NCI-H2196 (cell line): Measurements from ENCODE around the gene FAM9C.
"Not testable (repeated sequence)": the region's sequence is repeated elsewhere in the genome, so short reads cannot be mapped to it uniquely, and the experiment has no call there.

Experiments
- DNase-seq: peaks from one replicate; lab custom pipeline; 2025; ENCODE audit not compliant: unreplicated experiment; lab: John Stamatoyannopoulos, UW

Gene FAM9C

DNA sequence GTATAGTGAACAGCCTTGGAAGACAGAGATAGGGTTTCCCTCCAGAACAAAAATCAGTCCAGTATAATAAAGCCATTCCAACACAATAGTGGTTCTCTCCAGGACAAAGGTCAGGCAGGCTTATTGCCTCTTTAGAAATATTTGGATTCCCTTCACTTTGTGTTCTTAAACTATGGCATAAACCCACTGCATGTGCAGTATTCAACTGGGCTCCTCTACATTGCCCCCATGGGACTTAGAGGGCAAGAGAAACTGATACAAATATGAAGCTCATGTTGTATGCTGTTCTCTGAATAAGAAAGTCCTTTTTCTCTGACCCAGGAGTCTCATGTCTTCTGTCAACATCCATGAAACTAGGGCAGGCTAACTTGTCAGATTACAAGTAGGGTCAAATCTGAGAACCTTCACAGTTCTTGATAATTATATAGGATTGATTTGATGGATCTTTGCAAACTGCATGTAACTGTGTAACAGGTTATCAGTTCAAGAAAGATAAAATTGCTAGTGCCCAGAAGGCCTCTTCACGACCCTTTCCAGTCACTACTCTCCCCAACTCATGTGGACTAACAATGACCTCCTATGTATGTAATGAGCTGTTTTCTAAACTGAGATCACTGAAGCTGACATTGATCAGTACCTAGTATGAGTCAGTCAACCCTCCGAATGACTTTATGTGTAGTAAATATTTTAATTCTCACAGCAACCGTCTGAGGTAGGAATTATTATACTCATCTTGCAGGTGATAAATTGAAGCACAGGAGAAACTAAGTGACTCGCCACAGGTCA is 31.9 kb upstream of the FAM9C start:
- DNase-seq, result no peak

DNA sequence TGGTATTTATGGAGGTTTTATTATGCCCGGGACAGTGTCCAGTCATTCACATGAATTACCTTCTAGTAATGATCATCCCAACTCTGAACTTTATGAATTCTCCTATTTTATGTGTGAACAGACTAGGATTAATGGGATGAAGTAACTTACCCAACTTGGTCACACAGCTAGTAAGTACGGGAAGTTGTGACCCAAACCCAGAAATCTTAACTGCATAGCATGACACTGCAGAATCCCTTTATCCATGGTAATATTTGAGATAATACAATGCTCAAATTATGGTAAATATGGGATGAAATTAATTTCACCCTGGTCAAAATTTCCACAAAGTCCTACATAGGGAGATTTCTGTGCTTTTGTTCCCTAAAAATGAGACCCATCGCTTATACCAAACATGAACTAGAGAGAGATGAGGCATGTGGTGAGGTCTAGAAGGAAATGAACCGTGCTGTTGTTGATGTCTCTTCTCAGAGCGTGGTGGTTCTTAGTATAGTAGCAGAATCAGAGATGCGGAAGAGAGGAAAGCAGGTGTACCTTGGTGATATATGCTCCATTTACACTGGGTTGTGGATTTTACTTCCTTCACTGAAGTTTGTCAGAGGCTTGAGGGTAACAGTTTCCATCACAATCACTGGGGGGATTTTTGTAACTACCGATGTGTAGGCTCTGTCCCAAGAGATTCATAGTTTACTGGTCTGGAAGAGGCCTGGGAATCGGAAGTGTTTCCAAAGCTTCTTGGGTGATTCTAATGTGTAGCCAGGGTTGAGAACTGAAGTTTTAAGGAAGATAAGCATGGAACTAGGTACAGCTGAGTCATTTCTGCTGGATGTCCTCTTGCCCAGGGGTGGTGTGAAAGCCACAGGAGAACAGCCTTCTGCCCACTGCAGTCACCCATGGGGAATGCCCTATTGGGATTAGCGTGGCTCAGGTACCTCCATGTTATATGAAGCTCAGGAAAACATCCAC is 30.2 kb upstream of the FAM9C start:
- DNase-seq, result no peak

DNA sequence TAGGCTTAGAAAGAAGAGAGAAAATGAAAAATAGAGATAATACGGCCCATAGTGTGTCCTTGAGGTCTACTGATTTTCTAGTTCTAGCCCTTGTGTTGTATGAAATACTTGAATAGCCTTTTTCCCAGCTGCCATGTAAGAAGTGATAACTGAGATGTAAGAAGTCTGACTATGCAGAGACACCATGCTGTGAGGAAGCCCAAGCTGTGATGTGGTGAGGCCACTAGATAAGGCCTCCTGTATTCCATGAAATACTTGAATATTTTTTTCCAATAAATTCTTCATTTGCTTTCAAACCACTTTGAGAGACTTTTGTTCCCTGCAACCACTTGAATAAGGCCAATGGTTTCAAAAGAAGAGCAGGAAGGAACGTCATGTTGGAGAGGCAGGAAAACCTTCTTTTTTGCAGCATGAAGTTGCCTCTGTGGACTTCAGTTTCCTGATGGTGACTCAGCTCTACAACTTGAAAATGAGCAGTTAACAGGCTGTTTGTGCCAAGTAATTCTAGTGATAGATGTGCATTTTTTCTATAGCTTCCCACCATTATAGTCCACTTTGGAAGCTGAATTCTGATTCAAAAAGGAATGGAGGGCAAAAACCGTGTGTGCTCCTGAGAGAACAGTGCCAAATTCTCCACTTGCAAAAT is 25.5 kb upstream of the FAM9C start:
- DNase-seq, result no peak

DNA sequence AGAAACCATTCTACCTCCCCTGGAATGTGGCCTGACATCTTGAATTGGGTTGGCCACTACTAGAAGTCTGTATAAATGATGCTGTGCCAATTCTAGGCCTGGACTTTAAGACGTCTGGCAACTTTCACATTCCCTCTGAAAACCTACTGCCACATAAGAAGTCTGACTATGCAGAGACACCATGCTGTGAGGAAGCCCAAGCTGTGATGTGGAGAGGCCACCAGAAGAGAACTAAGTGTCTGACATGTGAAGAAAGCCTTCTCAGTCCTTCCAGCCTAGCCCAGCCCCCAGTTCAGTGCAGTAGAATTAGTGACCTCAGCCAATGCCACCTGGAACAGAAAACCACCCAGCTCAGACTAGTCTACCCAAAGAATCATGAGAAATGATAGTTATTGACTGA is 24.2 kb upstream of the FAM9C start:
- DNase-seq, result no peak

DNA sequence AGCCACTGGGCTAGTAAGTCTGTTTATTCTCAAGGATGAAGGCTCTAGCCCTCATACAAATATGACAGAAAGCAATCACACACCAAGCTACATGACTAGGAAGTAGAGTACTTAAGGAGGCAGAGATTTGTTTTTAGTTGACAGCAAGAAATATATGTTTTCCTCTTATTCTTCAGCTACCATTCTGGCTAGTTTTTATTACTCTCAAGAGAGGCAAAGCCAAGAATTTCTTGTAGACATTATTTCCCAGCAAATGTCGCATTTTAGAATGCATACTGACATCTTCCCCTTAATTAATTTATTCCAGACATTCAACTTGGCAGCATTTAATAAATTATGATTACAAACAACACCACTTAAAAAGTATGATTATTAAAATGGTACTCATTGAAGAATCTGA is 23.4 kb upstream of the FAM9C start:
- no peak for DNase-seq

DNA sequence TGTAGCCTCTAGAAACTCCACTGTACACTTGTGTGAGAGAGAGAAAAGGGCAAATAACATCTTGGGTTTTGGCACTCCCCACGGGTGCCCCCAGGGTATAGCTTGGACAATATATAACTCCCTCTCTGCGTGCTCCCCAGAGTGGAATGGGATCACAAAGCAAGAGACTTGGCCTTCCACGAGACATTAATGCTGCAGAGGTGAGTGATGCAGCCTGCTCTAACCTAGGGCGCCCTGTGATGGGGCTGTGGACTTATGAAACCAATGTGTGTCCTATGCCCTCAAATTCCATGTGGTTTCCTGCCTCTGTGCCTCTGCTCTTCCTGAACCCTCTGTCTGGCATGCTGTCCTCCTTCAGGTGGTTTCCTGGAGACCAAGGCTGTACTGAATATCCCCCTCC is 22.0 kb upstream of the FAM9C start:
- no peak for DNase-seq

DNA sequence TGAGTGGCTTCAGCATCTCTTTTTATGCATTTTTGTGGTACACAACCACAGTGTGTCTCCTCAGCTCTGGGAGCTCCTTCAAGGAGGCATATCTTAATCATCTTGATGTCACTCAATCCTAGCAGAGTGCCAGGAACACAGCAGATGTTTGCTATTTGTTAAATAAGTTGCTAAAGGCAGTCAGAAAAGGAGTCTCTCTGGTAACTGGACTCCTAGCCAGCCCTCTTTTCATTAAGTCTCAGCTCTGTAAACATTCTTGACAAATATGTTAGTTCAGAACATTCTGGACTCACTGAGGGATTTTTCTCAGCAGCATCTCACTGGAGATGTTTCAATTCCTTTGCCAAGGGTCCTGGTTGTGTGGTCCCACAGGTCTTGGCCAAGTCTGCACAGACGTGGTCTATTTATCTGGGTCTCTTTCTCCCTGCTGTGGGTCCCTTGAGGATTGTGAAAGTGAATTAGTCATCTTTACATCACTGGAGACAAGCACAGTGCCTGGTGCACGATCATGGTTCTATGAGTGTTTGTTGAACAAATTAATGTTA is 20.3 kb upstream of the FAM9C start:
- no peak for DNase-seq

DNA sequence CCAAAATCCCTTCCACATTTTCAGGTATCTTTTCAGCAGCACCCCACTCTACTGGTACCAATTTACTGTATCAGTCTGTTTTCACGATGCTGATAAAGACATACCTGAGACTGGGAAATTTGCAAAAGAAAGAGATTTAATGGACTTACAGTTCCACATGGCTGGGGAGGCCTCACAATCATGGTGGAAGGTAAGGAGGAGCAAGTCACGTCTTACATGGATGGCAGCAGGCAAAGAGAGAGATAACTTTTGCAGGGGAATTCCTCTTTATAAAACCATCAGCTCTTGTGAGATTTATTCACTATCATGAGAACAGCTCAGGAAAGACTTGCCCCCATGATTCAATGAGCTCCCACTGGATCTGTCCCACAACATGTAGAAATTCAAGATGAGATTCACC is 18.7 kb upstream of the FAM9C start:
- DNase-seq, result not testable (repeated sequence)

DNA sequence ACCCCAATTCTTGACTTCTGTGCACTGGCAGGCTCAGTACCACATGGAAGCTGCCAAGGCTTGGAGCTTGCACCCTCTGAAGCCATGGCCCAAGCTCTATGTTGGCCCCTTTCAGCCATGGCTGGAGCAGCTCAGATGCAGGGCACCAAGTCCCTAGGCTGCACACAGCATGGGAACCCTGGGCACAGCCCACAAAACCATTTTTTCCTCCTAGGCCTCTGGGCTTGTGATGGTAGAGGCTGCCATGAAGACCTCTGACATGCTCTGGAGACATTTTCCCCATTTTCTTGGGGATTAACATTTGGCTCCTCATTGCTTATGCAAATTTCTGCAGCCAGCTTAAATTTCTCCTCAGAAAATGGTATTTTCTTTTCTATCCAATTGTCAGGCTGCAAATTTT is 17.9 kb upstream of the FAM9C start:
- not testable (repeated sequence) for DNase-seq

DNA sequence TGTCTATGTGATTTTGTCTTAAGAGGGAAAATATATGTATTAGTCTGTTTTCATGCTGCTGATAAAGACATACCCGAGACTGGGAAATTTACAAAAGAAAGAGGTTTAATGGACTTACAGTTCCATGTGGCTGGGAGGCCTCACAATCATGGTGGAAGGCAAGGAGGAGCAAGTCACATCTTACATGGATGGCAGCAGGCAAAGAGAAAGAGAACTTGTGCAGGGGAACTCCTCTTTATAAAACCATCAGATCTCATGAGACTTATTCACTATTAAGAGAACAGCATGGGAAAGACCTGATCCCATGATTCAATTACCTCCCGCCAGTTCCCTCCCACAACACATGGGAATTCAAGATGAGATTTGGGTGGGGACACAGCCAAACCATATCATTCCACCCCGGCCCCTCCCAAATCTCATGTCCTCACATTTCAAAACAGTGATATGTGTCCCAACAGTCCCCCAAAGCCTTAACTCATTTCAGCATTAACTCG is 16.8 kb upstream of the FAM9C start:
- not testable (repeated sequence) for DNase-seq

DNA sequence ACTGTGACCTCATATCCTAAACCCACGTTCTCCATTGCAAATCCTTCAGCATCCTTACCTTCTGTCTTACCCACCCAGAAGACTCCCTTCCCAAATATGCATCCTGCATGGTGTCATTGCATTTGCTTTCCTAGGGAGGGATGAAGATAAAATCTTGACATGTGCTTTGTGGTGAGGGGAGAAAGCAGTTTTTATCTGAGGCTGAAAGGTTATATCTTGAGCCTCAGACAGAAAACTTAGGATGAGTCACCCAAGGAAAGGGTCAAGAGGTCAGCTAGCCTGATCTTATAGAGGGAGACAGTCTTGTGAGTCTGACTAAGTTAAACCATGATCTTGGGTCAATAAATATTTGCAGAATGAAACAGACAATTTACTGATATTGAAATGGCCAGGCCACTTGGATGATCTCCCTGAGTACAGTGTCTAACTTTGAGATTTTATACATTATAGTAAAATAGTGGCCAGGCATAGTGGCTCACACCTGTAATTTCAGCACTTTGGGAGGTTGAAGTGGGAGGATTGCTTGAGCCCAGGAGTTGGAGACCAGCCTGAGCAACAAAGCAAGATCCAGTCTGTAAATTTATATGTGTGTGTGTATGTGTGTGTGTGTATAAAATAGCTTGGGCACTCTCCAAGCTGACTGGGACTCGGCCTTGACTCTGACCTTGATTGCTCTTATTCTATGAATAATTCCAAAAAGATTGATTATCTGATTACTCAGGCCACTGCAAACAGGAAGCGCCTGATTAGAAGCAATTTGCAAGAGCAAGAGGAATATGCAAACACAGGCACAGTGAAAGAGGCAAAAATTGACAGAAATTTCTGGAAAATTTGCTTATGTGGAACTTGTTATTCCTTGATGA is 15.4 kb upstream of the FAM9C start:
- DNase-seq, result no peak

DNA sequence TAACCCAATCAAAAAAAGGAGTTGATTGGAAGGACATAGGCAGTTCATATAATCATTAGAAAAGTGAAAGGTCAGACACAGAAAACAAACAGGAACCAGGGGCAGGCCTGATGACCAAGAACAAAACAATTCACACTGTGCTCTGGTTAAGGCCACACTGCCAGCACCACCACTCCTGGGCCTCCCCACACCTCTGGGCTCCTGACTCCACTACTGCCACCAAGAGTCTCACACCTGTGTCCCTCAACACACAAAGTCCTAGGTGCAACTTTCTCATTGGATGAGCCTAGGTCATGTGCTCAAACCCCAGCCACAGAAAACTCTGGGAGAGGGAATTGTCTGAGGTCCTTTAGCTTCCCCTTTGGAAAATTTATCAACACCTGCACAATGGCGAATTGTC is 11.1 kb upstream of the FAM9C start:
- DNase-seq, result no peak

DNA sequence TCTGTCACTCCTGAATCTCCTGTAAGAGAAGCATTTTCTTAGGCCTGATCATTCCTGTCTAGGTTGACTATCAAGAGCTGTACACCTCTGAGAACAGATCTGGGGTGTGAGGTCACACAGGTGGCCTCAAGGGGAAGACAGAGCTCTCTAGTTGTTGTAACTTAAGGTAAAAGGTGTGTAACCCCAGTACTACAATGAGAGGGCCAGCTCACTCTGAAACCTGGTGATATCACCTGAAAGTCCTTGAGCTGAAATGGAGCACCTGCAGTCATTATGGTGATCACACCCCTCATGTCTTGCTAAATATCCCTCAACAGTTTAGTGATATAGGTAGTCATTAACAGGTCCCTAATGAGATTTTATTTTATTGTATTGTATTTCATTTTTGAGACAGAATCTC is 8.8 kb upstream of the FAM9C start:
- DNase-seq, result no peak

DNA sequence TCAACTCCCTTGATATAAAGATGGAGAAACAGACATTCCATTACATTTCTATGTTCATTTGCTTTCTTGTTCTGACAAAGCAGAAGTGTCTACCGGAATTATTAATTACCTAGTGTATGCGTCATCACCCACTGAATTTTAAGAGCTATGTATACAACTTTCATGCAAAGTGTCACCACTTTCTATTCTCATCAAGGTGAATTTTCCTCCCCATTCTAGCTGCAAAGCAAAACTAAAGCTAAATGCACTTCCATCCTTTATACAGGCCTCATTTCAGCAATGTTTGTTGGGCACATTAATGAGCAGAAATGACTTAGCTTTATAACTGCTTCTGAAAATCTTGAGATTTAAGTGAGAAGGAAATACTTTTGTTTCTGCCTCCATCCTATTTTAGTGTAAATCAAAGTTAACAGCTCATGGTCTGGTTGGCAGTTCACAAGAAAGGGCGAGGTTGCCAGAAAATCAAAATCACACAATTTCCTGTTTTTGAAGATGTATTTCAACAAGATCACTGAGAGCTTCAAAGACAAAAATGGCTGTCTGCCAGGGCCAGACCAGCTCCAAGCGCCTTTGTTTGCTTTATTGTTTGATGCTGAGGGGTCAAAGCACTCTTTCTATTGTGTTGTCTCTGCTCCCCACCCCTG is 7.2 kb upstream of the FAM9C start:
- no peak for DNase-seq

DNA sequence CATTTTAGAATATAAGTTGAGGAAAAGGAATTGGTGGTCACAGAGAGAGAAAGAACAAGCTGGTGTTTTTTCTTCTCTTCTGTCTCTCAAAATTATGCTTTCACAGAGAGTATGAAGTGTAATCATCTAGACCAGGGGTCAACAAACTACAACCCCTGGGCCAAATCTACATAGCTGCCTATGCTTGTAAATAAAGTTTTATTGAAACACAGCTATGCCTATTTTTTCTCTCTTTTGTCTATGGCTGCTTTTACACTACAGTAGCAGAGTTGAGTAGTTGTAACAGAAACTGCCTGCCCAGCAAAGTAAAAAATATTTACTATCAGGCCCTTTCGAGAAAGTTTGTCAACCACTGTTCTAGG is 6.7 kb upstream of the FAM9C start:
- DNase-seq, result no peak

DNA sequence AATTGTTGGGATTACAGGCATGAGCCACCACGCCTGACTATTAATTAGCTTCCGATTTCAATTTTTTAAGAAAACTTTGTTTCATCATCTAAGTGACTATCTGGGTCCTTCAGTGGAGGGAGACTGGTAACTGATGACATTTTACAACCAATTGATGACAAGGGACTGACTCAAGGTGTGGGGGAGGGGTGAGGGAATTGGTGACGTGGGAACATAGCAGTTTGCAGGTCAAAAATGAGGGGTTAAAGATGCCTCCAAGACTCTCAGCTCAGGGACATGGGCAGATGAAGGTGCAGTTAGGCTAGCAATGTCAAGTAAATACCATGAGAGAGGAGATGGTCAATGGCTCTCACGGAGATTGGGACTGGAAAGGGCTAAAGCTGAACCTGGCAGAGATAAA is 5.7 kb upstream of the FAM9C start:
- no peak for DNase-seq

DNA sequence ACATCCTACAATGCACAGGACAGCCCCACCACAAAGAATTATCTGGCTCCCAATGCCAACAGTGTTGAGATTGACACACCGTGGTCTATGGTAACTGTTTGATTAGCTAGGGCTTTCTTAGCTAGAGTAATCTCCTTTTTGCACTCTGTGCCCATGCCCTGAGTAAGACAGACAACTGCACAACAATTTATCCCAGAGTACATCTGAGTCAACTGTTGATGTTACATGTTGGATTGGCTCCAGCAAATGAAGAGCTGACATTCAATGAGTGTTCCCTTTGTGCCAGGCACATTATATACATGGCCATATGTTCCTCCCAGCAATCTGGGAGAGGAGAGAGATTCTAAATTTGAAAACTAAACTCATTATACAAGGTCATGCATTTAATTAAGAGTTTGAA is 3.9 kb upstream of the FAM9C start:
- no peak for DNase-seq

DNA sequence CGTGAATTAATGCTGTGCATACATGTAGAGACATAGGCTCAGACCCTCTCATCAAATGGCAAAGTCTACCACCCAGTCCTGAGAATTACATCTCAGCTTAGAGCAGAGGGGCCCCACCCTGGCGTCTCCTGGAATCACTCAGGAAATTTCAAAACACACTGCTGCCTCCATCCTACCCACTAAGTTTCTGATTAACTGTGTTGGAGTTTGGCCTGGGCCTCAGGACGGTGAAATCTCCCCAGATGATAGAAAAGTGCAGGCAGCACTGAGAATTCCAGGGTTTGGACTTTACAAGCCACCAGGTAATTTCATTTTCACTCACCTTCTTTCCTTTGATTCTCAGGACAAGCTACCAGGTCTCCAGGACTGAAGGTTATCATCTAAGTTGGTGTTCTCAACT is 3.3 kb upstream of the FAM9C start:
- no peak for DNase-seq

DNA sequence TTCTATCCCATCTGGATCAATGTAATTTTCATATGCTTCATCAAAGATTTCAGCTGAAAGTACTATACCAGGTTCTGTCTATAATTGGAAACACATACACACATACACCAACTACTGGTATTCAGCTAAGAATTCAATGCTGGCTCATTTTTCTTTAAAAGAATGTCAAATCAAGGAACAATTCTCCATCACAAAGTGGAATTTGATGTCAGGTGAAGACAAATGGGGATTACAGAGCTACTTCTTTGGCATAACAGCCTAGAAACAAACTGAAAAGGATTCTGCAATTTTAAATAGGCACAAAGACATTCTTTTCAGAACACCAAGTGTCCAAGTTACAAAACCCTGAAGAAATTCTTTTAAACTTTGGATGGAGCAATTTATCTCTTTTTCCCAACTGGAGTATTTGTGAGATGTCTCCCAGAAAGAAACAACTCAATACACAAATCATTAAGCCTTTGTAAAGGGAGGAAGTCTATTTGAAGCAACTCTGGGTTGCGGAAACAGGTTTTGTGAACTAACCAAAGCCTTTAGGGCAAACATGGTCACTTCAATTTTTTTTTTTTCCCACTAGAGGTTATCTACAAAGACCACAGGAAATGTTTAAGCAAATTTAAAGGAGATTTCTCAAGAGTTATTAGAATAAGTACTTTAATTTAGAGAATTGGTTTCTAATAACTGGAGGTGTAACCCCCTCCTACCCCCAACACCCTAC is 1.9 kb upstream of the FAM9C start:
- DNase-seq, result no peak
